HG03354 (cell line): ENCODE data around the gene PSMD11.
A peak's percentile ranks its signal among the peaks of the same experiment; 100 is the strongest.

ENCODE experiments used
- ATAC-seq: cut with Tn5 transposase; IDR thresholded peaks from one replicate; pipeline ENCODE4 v1.9.1; 2021; ENCODE audit warnings: mild to moderate bottlenecking; ENCODE audit not compliant: unreplicated experiment, poor library complexity, severe bottlenecking

Gene PSMD11

GRCh38 chr17:32503251-32504165 is 59.2 kb downstream of the PSMD11 start:
- peak; percentile 89 for ATAC-seq

- ATAC-seq: no peak
Measured at GRCh38 chr17:32504166-32504990, 60.1 kb downstream of the PSMD11 start.

GRCh38 chr17:32508926-32509325 is 64.6 kb downstream of the PSMD11 start:
- ATAC-seq: no peak

- ATAC-seq: no peak
Measured at GRCh38 chr17:32510466-32510865, 66.2 kb downstream of the PSMD11 start.

GRCh38 chr17:32512328-32512727 is 68.0 kb downstream of the PSMD11 start:
- ATAC-seq: no peak

GRCh38 chr17:32513579-32513978 is 69.3 kb downstream of the PSMD11 start:
- ATAC-seq: no peak

- no peak for ATAC-seq
Measured at GRCh38 chr17:32514606-32515005, 70.3 kb downstream of the PSMD11 start.

- ATAC-seq: peak; percentile 34
Measured at GRCh38 chr17:32515677-32516383, 71.5 kb downstream of the PSMD11 start.

- no peak for ATAC-seq
Measured at GRCh38 chr17:32516450-32516849, 72.1 kb downstream of the PSMD11 start.

GRCh38 chr17:32516940-32517701 is 72.8 kb downstream of the PSMD11 start:
- ATAC-seq: no peak

GRCh38 chr17:32517982-32518381 is 73.7 kb downstream of the PSMD11 start:
- ATAC-seq: no peak

- no peak for ATAC-seq
Measured at GRCh38 chr17:32518646-32519227, 74.4 kb downstream of the PSMD11 start.

GRCh38 chr17:32519228-32520103 is 75.2 kb downstream of the PSMD11 start:
- ATAC-seq: no peak

GRCh38 chr17:32520104-32520701 is 75.9 kb downstream of the PSMD11 start:
- ATAC-seq: no peak

GRCh38 chr17:32520737-32521404 is 76.6 kb downstream of the PSMD11 start:
- ATAC-seq: no peak

GRCh38 chr17:32523017-32523680 is 78.8 kb downstream of the PSMD11 start:
- ATAC-seq: peak; percentile 60
